CD4-positive, CD25-positive, alpha-beta regulatory T cell (primary cell): ENCODE results near the gene CCSER2. TPM values are rescaled to one million over a fixed set of nuclear protein-coding genes. Genes with fewer than 3 reads are reported as not detected.
"Not testable (repeated sequence)": the region's sequence is repeated elsewhere in the genome, so short reads cannot be mapped to it uniquely, and the experiment has no call there.

ENCODE experiments used
- ATAC-seq, 2 donors: fragments of 150-1000 bp; cut with Tn5 transposase; one replicate each; pipeline ENCODE4 v1.10.0; 2021; ENCODE audit warnings: low read depth in 2 of 2, moderate number of reproducible peaks in 2 of 2, moderate library complexity in 1 of 2
- DNase-seq, 3 donors: peaks; one replicate each; pipeline versions ENCODE4 v3.0.0 to v3.0.0-alpha.2; 2012 to 2022; ENCODE audit warnings: mixed read lengths in 1 of 3
- H3K27ac ChIP-seq: one replicate; pipeline ENCODE4 v1.7.0; 2013; ENCODE audit warnings: mild to moderate bottlenecking, low read length; ENCODE audit not compliant: insufficient read depth, poor library complexity, severe bottlenecking
- H3K27me3 ChIP-seq: one replicate; pipeline ENCODE4 v1.7.0; 2013; ENCODE audit warnings: low read length; ENCODE audit not compliant: control insufficient read depth, insufficient read depth
- H3K36me3 ChIP-seq: one replicate; pipeline ENCODE4 v1.7.0; 2013; ENCODE audit warnings: mild to moderate bottlenecking, low read length, moderate library complexity; ENCODE audit not compliant: control insufficient read depth, insufficient read depth
- H3K4me1 ChIP-seq: 2 replicates; pipeline ENCODE4 v1.7.0; 2013; ENCODE audit warnings: mild to moderate bottlenecking, low read length; ENCODE audit not compliant: insufficient read depth, control insufficient read depth, poor library complexity, severe bottlenecking
- H3K4me3 ChIP-seq: one replicate; pipeline ENCODE4 v1.7.0; 2013; ENCODE audit warnings: low read depth, mild to moderate bottlenecking, low read length, moderate library complexity
- H3K9me3 ChIP-seq, 2 experiments: 1 replicate in 1 of 2; 2 replicates in 1 of 2; pipeline ENCODE4 v1.7.0; 2013; ENCODE audit warnings: low read length in 2 of 2, mild to moderate bottlenecking in 1 of 2, moderate library complexity in 1 of 2; ENCODE audit not compliant: control insufficient read depth in 2 of 2
- H3K27ac Mint-ChIP-seq, 3 donors: one replicate each; pipeline ENCODE4 v1.8.0; 2020 to 2022; ENCODE audit warnings: mild to moderate bottlenecking in 3 of 3, mixed read lengths in 3 of 3, moderate library complexity in 2 of 3
- H3K27me3 Mint-ChIP-seq: one replicate; pipeline ENCODE4 v1.8.0; 2022; ENCODE audit warnings: mild to moderate bottlenecking, mixed read lengths
- H3K36me3 Mint-ChIP-seq: one replicate; pipeline ENCODE4 v1.8.0; 2020; ENCODE audit warnings: mixed read lengths
- H3K4me1 Mint-ChIP-seq, 4 donors: one replicate each; pipeline ENCODE4 v1.8.0; 2020 to 2022; ENCODE audit warnings: mixed read lengths in 4 of 4, mild to moderate bottlenecking in 1 of 4
- H3K4me3 Mint-ChIP-seq, 4 donors: one replicate each; pipeline ENCODE4 v1.8.0; 2020 to 2022; ENCODE audit warnings: mild to moderate bottlenecking in 4 of 4, mixed read lengths in 4 of 4, moderate library complexity in 3 of 4
- H3K9me3 Mint-ChIP-seq, 7 donors: one replicate each; pipeline ENCODE4 v1.8.0; 2020 to 2022; ENCODE audit warnings: mixed read lengths in 7 of 7, mild to moderate bottlenecking in 3 of 7, moderate library complexity in 2 of 7
- polyA plus RNA-seq, 4 donors: library from polyadenylated mRNA; unstranded; fragments of 300-500 nt; fragmentation: Illumina TruSeq; gene quantifications; one replicate each; pipeline ENCODE4 v1.2.3, GENCODE V29; 2021
- total RNA-seq: library from RNA; stranded (reverse); gene quantifications from one replicate; pipeline ENCODE4 v1.2.3, GENCODE V29; 2022

The CCSER2 gene
- total and polyA plus RNA-seq, 5 donors from 2014 or later, result 45.7 to 110 (median 73.8) TPM

GRCh38 chr10:84478679-84479078 lies 150.3 kb downstream of the CCSER2 start:
- peaks cover 22% of the 10 kb centered on the region for H3K36me3 Mint-ChIP-seq

GRCh38 chr10:84484541-84484940 lies 156.2 kb downstream of the CCSER2 start:
- H3K27ac ChIP-seq, result no peak overlapping the region
- Mint-ChIP-seq H3K4me1 (peaks cover 5 to 21% (median 9%) of the 10 kb centered on the region in 4 donors), H3K4me3 (no peak overlapping the region), H3K9me3 (peaks cover 0 to 3% (median 0%) of the 10 kb centered on the region in 7 donors), H3K27me3 (no peaks in the 10 kb centered on the region), H3K27ac (no peak overlapping the region), H3K36me3 (peaks cover 46% of the 10 kb centered on the region)
- no peaks in the 10 kb centered on the region for H3K4me1 ChIP-seq
- H3K4me3 ChIP-seq, result no peak overlapping the region
- no peaks in the 10 kb centered on the region for H3K27me3 ChIP-seq
- no peaks in the 10 kb centered on the region for H3K9me3 ChIP-seq
- ATAC-seq (no peak), DNase-seq (no peak)
- H3K36me3 ChIP-seq, result peaks cover 11% of the 10 kb centered on the region

More at GRCh38 chr10:84478679-84479078, 150.3 kb downstream of the CCSER2 start:
- peaks cover 46% of the 10 kb centered on the region for H3K36me3 ChIP-seq
- no peaks in the 10 kb centered on the region for H3K4me1 ChIP-seq
- no peak overlapping the region for H3K4me3 Mint-ChIP-seq
- H3K27me3 ChIP-seq, result no peaks in the 10 kb centered on the region
- peaks cover 0 to 13% (median 9%) of the 10 kb centered on the region in 4 donors for H3K4me1 Mint-ChIP-seq
- DNase-seq, result no peak
- no peak overlapping the region for H3K27ac ChIP-seq
- no peaks in the 10 kb centered on the region for H3K27me3 Mint-ChIP-seq
- no peak for ATAC-seq
- no peaks in the 10 kb centered on the region for H3K9me3 Mint-ChIP-seq
- H3K27ac Mint-ChIP-seq, result peak overlapping the region in 1 of 3 donors; percentile 9
- no peaks in the 10 kb centered on the region for H3K9me3 ChIP-seq
- no peak overlapping the region for H3K4me3 ChIP-seq

- peaks cover 32% of the 10 kb centered on the region for H3K36me3 Mint-ChIP-seq
- Histone ChIP-seq H3K27me3 (no peaks in the 10 kb centered on the region), H3K4me1 (no peaks in the 10 kb centered on the region), H3K36me3 (peaks cover 5% of the 10 kb centered on the region), H3K9me3 (no peaks in the 10 kb centered on the region), H3K27ac (no peak overlapping the region), H3K4me3 (no peak overlapping the region)
- H3K9me3 Mint-ChIP-seq, result peaks cover 0 to 3% (median 0%) of the 10 kb centered on the region in 7 donors
- peak overlapping the region in 1 of 3 donors; percentile 4 for H3K27ac Mint-ChIP-seq
- ATAC-seq (no peak), DNase-seq (no peak)
- H3K4me1 Mint-ChIP-seq, result peaks cover 34 to 48% (median 40%) of the 10 kb centered on the region in 4 donors
- no peaks in the 10 kb centered on the region for H3K27me3 Mint-ChIP-seq
- H3K4me3 Mint-ChIP-seq, result no peak overlapping the region
Observed at GRCh38 chr10:84493361-84493760, 165.0 kb downstream of the CCSER2 start.

- Histone ChIP-seq H3K4me3 (no peak overlapping the region), H3K36me3 (peaks cover 5% of the 10 kb centered on the region), H3K4me1 (no peaks in the 10 kb centered on the region), H3K27me3 (no peaks in the 10 kb centered on the region), H3K27ac (no peak overlapping the region), H3K9me3 (no peaks in the 10 kb centered on the region)
- peaks cover 24% of the 10 kb centered on the region for H3K36me3 Mint-ChIP-seq
- no peaks in the 10 kb centered on the region for H3K27me3 Mint-ChIP-seq
- H3K4me1 Mint-ChIP-seq, result peaks cover 27 to 45% (median 34%) of the 10 kb centered on the region in 4 donors
- ATAC-seq (no peak), DNase-seq (no peak)
- no peak overlapping the region for H3K27ac Mint-ChIP-seq
- no peak overlapping the region for H3K4me3 Mint-ChIP-seq
- peaks cover 0 to 3% (median 0%) of the 10 kb centered on the region in 7 donors for H3K9me3 Mint-ChIP-seq
Observed at GRCh38 chr10:84493951-84494848, 165.8 kb downstream of the CCSER2 start.

GRCh38 chr10:84494849-84495180 lies 166.4 kb downstream of the CCSER2 start:
- Mint-ChIP-seq H3K36me3 (peaks cover 19% of the 10 kb centered on the region), H3K4me1 (peaks cover 27 to 45% (median 33%) of the 10 kb centered on the region in 4 donors), H3K4me3 (no peak overlapping the region), H3K9me3 (peaks cover 0 to 3% (median 0%) of the 10 kb centered on the region in 7 donors), H3K27ac (no peak overlapping the region), H3K27me3 (no peaks in the 10 kb centered on the region)
- Histone ChIP-seq H3K4me3 (no peak overlapping the region), H3K27me3 (no peaks in the 10 kb centered on the region), H3K36me3 (peaks cover 6% of the 10 kb centered on the region), H3K4me1 (no peaks in the 10 kb centered on the region), H3K9me3 (no peaks in the 10 kb centered on the region), H3K27ac (no peak overlapping the region)
- no peak for DNase-seq
- no peak for ATAC-seq

GRCh38 chr10:84497978-84498377 lies 169.6 kb downstream of the CCSER2 start:
- no peak for DNase-seq
- peaks cover 26 to 51% (median 27%) of the 10 kb centered on the region in 4 donors for H3K4me1 Mint-ChIP-seq
- no peaks in the 10 kb centered on the region for H3K27me3 ChIP-seq

GRCh38 chr10:84499039-84499438 lies 170.7 kb downstream of the CCSER2 start:
- ATAC-seq, H3K27me3 Mint-ChIP-seq: not testable (repeated sequence)
- H3K4me1 Mint-ChIP-seq, result peaks cover 20 to 49% (median 22%) of the 10 kb centered on the region in 4 donors

More at GRCh38 chr10:84497978-84498377, 169.6 kb downstream of the CCSER2 start:
- no peaks in the 10 kb centered on the region for H3K4me1 ChIP-seq
- H3K9me3 ChIP-seq, result no peaks in the 10 kb centered on the region
- Mint-ChIP-seq H3K27me3 (no peaks in the 10 kb centered on the region), H3K9me3 (no peaks in the 10 kb centered on the region), H3K27ac (no peak overlapping the region), H3K36me3 (peaks cover 4% of the 10 kb centered on the region), H3K4me3 (no peak overlapping the region)
- no peak overlapping the region for H3K27ac ChIP-seq
- peaks cover 13% of the 10 kb centered on the region for H3K36me3 ChIP-seq
- no peak overlapping the region for H3K4me3 ChIP-seq
- no peak for ATAC-seq

More at GRCh38 chr10:84499039-84499438, 170.7 kb downstream of the CCSER2 start:
- not testable (repeated sequence) for H3K36me3 Mint-ChIP-seq, H3K36me3 ChIP-seq, H3K4me3 Mint-ChIP-seq, H3K27ac Mint-ChIP-seq, H3K27me3 ChIP-seq, DNase-seq, H3K4me3 ChIP-seq, H3K27ac ChIP-seq, H3K9me3 ChIP-seq, H3K9me3 Mint-ChIP-seq, H3K4me1 ChIP-seq
